ENCODE measurements around the gene BABAM1.

- TF ChIP-seq EZH2 (IDR thresholded peaks at IDR 0.05; ENCODE audit: borderline replicate concordance, control insufficient read depth, low read depth, low read length) (no peak), POLR2A (IDR thresholded peaks at IDR 0.05; ENCODE audit: low read depth, low read length) (no peak), RFX5 (IDR thresholded peaks at IDR 0.05; ENCODE audit: low read depth, low read length) (no peak), MXI1 (IDR thresholded peaks at IDR 0.05; ENCODE audit: low read depth, low read length) (no peak), ZNF384 (IDR thresholded peaks at IDR 0.05; ENCODE audit: borderline replicate concordance, low read depth, low read length) (no peak), RAD21 (IDR thresholded peaks at IDR 0.05; ENCODE audit: insufficient read depth, low read depth, low read length) (no peak), EGR1 (IDR thresholded peaks at IDR 0.05; ENCODE audit: borderline replicate concordance in 1 of 2, low read depth in 2 of 2, low read length in 2 of 2) (no peak), NR2C2 (IDR thresholded peaks at IDR 0.05; ENCODE audit: borderline replicate concordance, control insufficient read depth, insufficient read length, low read depth) (no peak)
- TF ChIP-seq, protein P1, sequence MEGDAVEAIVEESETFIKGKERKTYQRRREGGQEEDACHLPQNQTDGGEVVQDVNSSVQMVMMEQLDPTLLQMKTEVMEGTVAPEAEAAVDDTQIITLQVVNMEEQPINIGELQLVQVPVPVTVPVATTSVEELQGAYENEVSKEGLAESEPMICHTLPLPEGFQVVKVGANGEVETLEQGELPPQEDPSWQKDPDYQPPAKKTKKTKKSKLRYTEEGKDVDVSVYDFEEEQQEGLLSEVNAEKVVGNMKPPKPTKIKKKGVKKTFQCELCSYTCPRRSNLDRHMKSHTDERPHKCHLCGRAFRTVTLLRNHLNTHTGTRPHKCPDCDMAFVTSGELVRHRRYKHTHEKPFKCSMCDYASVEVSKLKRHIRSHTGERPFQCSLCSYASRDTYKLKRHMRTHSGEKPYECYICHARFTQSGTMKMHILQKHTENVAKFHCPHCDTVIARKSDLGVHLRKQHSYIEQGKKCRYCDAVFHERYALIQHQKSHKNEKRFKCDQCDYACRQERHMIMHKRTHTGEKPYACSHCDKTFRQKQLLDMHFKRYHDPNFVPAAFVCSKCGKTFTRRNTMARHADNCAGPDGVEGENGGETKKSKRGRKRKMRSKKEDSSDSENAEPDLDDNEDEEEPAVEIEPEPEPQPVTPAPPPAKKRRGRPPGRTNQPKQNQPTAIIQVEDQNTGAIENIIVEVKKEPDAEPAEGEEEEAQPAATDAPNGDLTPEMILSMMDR (IDR thresholded peaks at IDR 0.05 in 2 of 3, conservative IDR thresholded peaks at IDR 0.05 in 1 of 3; ENCODE audit: control insufficient read depth in 2 of 3, extremely low read depth in 1 of 3, insufficient read depth in 1 of 3, low read depth in 3 of 3, low read length in 3 of 3), result no peak
Observed at GRCh38 chr19:17240826-17241399, 26.3 kb upstream of the BABAM1 start.

Measured in GM12878 (cell line).